NCI-H82 treated with DMSO at 0.1 percent for 48 hours (cell line): ENCODE measurements around the gene KRTAP19-8.

Experiments used
- DNase-seq: peaks from one replicate; lab custom pipeline; 2025; ENCODE audit not compliant: unreplicated experiment; lab: John Stamatoyannopoulos, UW

Gene KRTAP19-8

DNA sequence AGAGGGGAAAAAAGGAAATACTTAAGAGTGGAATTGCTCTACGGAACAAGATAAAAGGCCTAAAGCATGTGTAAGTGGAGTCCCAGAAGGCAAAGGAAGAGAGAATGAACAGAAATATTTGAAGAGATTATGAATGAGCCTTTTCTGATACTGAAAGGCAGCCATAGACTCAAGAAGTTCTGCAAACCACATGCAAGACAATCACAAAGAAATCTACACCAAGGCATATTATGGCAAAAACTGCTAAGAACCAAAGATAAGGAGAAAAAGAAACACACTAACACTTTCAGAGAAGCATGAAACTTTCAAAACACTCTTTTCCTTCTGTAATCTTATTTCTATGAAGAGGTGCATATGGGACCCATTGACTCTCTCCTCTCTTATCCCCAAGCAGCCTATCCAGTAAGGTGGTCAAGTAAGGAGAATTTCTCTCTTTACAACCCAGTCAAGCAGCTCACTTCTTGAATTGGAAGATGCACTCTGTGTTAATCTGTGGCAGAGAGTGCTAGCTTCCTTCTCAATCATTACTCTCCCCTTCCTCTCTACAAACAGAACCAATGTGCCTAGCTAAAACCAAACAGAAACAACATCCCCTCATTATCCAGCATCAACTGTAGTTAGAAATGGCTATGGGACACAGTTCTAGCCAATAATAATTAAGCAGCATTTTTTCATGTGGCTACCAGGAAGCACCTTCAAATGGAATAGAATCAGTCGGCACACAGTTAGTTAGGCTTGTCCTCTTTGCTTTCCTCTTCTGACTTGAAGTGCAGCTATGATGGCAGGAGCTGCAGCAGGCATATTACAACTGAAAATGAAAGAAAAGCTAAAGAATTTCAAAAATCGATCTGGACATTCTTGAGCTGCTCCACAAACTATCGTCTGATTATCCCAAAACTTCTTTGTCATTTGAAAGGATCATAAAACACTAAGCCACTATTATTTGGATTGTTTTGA lies 25.9 kb downstream of the KRTAP19-8 start:
- DNase-seq = no peak

DNA sequence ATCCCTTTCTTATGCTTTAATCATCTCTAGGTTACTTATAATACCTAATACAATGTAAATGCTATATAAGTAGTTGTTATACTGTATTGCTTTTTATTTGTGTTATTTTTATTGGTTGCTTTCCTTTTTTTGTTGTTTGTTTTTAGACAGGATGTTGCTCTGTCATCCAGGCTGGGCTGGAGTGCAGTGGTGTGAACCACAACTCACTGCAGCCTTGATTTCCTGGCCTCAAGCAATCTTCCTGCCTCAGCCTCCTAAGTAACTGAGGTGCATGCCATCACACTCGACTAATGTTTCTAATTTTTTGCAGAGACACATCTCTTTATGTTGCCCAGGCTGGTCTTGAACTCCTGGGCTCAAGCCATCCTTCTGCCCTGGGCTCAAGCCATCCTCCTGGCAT lies 26.9 kb downstream of the KRTAP19-8 start:
- DNase-seq = no peak

DNA sequence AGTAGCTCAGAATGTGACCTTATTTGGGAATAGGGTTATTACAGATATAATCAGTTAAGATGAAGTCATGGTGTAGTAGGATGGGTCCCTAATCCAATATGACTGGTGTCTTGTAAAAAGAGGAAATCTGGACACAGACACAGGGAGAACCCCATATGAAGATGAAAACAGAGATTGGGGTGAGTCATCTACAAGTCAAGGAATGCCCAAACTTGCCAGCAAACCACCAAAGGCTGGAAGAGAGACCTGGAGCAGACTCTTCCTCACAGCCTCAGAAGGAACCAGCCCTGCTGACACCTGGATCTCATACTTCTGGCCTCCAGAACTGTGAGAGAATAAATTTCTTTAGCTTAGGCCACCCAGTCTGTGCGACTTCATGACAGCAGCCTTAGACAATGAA lies 29.9 kb downstream of the KRTAP19-8 start:
- no peak for DNase-seq

DNA sequence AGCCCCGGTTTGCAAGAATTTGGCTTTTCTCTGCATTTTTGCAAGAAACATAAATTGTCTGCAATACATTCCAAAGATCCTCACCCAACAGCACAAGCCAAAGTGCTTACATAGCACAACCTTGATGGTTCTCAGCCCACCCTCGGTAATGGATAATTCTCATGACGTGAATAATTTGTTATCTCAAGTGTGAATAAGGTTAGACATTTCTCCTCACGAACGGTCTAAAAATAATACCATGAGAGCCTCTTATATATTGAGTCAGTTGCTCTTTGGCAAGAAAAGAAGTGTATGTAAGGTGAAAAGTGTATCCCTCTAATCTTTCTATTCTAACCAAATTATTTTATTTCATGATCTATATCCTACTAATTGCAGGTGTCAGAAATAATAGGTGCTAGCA lies 33.3 kb downstream of the KRTAP19-8 start:
- no peak for DNase-seq

DNA sequence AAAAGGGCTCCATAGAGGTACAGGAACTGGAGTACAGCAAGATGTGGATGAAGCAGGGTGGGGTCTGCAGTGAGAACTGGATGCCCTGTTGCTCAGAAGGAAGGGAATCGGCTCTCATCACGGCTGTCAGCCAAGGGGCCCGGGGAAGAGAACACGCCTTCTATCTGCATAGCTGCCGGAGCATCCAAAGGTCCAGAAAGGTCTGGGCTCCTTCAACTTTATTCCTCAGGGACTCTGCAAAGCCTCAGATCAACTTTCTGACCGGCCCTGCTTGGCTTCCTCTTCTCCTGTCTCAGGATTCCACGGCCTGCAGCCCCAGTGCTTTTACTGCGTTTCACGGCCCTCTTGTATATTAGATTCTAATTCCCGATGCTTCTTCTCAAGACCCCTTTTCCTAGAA lies 34.8 kb downstream of the KRTAP19-8 start:
- no peak for DNase-seq

DNA sequence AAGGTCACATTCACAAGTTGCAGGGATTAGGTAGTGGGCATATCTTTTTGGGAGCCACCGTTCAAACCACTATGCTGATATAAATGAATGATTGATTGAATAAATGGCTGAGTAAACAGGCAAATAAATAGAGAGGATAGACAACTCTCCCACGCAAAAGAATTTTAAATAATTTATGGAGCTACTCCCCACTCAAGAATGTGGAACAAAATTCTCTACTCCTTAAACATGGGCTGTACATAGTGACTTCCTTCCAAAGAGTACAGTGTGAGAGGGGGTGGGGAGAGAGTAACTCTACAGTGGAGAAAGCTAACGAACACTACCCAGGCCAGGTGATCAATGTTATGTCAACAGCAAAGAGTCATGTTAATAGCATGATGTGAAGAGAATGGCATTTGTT lies 40.7 kb downstream of the KRTAP19-8 start:
- DNase-seq = no peak

DNA sequence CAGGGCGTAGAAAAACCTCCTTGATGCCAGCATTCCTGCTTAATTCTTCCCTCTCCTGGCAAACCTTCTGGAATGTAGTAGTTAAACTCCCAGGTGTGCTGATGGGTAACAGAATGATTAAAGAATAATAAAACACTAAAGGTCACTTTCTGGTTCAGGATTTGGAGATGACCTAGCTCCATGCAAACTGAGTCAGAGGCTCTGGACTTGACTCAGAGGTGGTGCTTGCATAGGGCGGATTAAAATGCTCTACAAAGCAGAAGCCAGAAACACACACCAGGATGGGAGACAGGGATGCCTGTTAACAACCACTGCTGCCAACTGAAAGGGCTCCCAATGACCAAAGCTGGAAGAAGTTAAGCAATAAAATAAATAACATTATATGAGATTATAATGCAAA lies 41.5 kb downstream of the KRTAP19-8 start:
- no peak for DNase-seq

DNA sequence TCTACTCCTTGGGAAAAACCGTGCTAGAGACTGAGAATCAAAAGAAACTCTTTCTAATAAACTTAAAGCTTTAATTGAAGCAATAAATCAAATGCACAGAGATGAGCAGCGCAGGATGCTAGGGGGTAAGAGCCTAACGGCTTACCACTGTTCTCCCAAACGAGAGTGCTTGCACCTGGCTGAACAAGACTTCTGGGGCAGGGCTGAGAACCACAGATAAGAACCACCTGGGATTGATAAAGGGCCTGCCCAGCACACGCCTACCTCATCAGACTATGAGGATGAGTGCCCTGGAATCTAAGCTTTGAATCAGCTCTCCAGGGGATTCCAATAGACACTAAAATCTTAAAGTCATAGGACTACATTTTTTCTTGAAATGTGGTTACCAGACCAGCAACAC lies 43.3 kb downstream of the KRTAP19-8 start:
- no peak for DNase-seq

DNA sequence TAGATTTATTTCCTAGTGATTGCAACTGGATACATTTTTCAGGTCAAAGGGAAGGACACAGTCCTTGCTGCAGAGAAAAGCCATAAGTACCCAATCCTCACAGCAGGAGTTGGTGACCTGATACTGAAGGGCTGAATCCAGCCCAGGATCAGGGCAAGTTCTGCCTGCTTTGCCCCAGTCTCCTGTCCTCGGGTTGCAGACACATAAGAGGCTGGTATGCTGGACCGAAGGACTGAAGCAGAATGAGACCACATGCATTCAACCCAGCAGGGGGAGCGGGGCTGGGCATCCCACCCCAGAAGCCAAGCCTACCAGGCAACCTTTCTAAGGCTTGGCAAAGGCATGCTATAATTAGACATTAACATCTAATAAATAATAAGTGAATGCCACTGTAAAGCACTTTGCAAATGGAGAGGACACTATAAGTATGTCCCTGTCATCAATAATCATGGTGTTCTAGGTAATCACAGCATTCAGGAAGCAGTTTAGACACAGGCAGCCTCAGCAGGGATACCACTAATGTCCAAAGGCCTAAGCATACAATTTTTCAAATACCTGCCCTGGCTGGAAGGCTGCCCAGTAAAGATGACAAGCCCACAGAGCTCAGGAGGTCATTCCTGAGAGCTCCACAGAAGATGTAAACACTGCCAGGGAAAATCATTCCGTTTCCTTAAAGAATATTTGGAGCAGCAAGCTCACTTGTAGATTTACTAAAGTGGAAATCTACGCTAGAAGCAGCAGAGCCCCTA lies 47.6 kb downstream of the KRTAP19-8 start:
- no peak for DNase-seq

DNA sequence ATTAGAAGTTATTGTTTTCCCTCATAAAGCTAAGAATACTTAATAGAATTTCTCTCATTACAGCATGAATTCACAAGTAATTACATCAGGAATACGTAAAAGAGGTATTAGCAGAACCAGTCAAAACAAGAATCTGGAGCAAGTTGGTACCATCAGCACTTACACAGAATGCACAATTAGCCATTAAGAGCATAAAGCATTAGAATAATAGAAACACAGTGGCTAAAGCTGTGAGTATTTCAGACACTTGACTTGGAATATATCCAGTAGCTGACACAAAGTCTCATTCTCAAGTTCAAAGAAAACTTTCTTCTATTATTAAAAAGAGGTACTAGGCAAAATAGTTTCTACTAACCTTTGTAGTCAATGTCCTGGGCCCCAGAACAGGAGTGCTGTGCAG lies 49.6 kb downstream of the KRTAP19-8 start:
- DNase-seq = no peak
